Right lobe of liver (tissue), 6 donors: ENCODE results near the gene ZBTB2. TPM values are rescaled to one million over a fixed set of nuclear protein-coding genes. Genes with fewer than 3 reads are reported as not detected.
"Not testable (repeated sequence)": the region's sequence is repeated elsewhere in the genome, so short reads cannot be mapped to it uniquely, and the experiment has no call there.

Experiments used
- ATAC-seq, 4 donors: fragments of 200-7000 bp; cut with Tn5 transposase; one replicate each; pipeline ENCODE4 v1.9.1; 2020; ENCODE audit warnings: mild to moderate bottlenecking in 4 of 4, moderate library complexity in 4 of 4
- DNase-seq, 3 donors: peaks; one replicate each; pipeline ENCODE4 v3.0.0-alpha.2; 2020
- H3K27ac ChIP-seq, 3 donors: fragments of 200-600 bp; one replicate each; pipeline ENCODE4 v1.8.0; 2022
- H3K27me3 ChIP-seq, 2 donors: fragments of 200-600 bp; one replicate each; pipeline ENCODE4 v1.8.0; 2022
- H3K36me3 ChIP-seq, 4 donors: fragments of 200-600 bp; sonication (generic) in 1 of 4; one replicate each; pipeline versions ENCODE4 v1.5.1 to v1.8.0; 2017 to 2022; ENCODE audit warnings: control low read depth in 1 of 4
- H3K4me1 ChIP-seq, 4 donors: fragments of 200-600 bp; sonication (generic) in 1 of 4; one replicate each; pipeline versions ENCODE4 v1.5.1 to v1.8.0; 2017 to 2022; ENCODE audit warnings: control low read depth in 1 of 4
- H3K4me3 ChIP-seq, 3 donors: fragments of 200-600 bp; one replicate each; pipeline ENCODE4 v1.8.0; 2022
- H3K9me3 ChIP-seq, 4 donors: fragments of 200-600 bp; sonication (generic) in 1 of 4; one replicate each; pipeline versions ENCODE4 v1.5.1 to v1.8.0; 2017 to 2022; ENCODE audit warnings: control low read depth in 1 of 4
- CTCF ChIP-seq, 4 donors: fragments of 200-600 bp in 3 of 4; fragments of 450-650 bp in 1 of 4; IDR thresholded peaks; one replicate each; pipeline versions ENCODE4 v1.5.1 to v1.8.0; 2016 to 2022; ENCODE audit warnings: antibody characterized with exemption in 4 of 4, mild to moderate bottlenecking in 2 of 4
- POLR2A ChIP-seq: fragments of 450-650 bp; IDR thresholded peaks from one replicate; pipeline ENCODE4 v1.6.1; 2017; ENCODE audit warnings: antibody characterized with exemption, mild to moderate bottlenecking
- WGBS: methylation state at CpG from one replicate; pipeline ENCODE4 v1.1.6; 2018; ENCODE audit warnings: low coverage, low lambda C conversion rate; ENCODE audit not compliant: insufficient coverage; ENCODE audit errors: missing lambda C conversion rate; 5-methylcytosine and 5-hydroxymethylcytosine counted together
- intact Hi-C, 2 donors: fragments of 100-400 bp; cut with DNase I; formaldehyde crosslinking; loops; one replicate each; pipeline versions ENCODE4 v1.11.2 to v1.14.1; 2022
- total RNA-seq, 6 experiments: library from RNA; depleted of rRNA in 2 of 6; stranded (reverse); fragments of >200 nt in 2 of 6; fragmentation: NEBNext Ultra II Directional in 3 of 6; extraction: Animal tissue kit (Norgen Biotek cat#: 25700) in 3 of 6; gene quantifications; one replicate each; pipeline versions ENCODE4 v1.1.0 to v1.2.4, GENCODE V29; 2016 to 2023
- donor health status: DM: no; HTN: yes; CAD: no.
- donor health status: DM: no; HTN: no; CAD: no.
- donor health status: DM: no; HTN: no; CAD: no.
- donor health status: DM: no; HTN: yes; CAD: no.
- donor health status: DM: no; HTN: yes; CAD: no.

The ZBTB2 gene
- total RNA-seq, 6 experiments from 2014 or later, result 3.2 to 6.0 (median 4.5) TPM

GRCh38 chr6:151388236-151388635 lies 3.1 kb downstream of the ZBTB2 start:
- DNase-seq (no peak), ATAC-seq (no peak)
- H3K27me3 ChIP-seq, result no peaks in the 10 kb centered on the region
- H3K9me3 ChIP-seq, result no peaks in the 10 kb centered on the region
- peaks cover 0 to 21% (median 8%) of the 10 kb centered on the region in 4 donors for H3K4me1 ChIP-seq
- no peak for TF ChIP-seq CTCF (IDR thresholded peaks at IDR 0.05)
- H3K27ac ChIP-seq, result peak overlapping the region in 1 of 3 donors; percentile 96
- intact Hi-C loops, result no loop called here
- 78% methylated on average over 1 of the region's 2 CpGs for WGBS
- H3K4me3 ChIP-seq, result no peak overlapping the region
- H3K36me3 ChIP-seq, result no peaks in the 10 kb centered on the region

GRCh38 chr6:151387175-151387970 lies 4.0 kb downstream of the ZBTB2 start:
- peaks cover 0 to 24% (median 7%) of the 10 kb centered on the region in 4 donors for H3K4me1 ChIP-seq
- no peaks in the 10 kb centered on the region for H3K27me3 ChIP-seq
- intact Hi-C loops, result no loop called here
- H3K9me3 ChIP-seq, result no peaks in the 10 kb centered on the region
- no peak for DNase-seq
- TF ChIP-seq CTCF (IDR thresholded peaks at IDR 0.05) (no peak), POLR2A (no peak)
- 87% methylated on average over 11 of the region's 11 CpGs for WGBS
- ATAC-seq, result no peak
- no peaks in the 10 kb centered on the region for H3K36me3 ChIP-seq
- H3K27ac ChIP-seq, result no peak overlapping the region
- no peak overlapping the region for H3K4me3 ChIP-seq

- WGBS, result 0% methylated on average over 1 of the region's 1 CpG
- H3K27me3 ChIP-seq, result no peaks in the 10 kb centered on the region
- no peak overlapping the region for H3K27ac ChIP-seq
- DNase-seq, result no peak
- H3K4me1 ChIP-seq, result peaks cover 0 to 25% (median 7%) of the 10 kb centered on the region in 4 donors
- H3K4me3 ChIP-seq, result no peak overlapping the region
- intact Hi-C loops, result no loop called here
- TF ChIP-seq POLR2A, result no peak
- no peak for TF ChIP-seq CTCF (IDR thresholded peaks at IDR 0.05)
- H3K36me3 ChIP-seq, result no peaks in the 10 kb centered on the region
- no peaks in the 10 kb centered on the region for H3K9me3 ChIP-seq
- peak in 1 of 4 donors; percentile 39 for ATAC-seq
Measured at GRCh38 chr6:151385177-151385576, 6.2 kb downstream of the ZBTB2 start.

GRCh38 chr6:151384151-151384550 lies 7.2 kb downstream of the ZBTB2 start:
- ATAC-seq (no peak), DNase-seq (no peak)
- Histone ChIP-seq H3K36me3 (no peaks in the 10 kb centered on the region), H3K9me3 (no peaks in the 10 kb centered on the region), H3K27me3 (no peaks in the 10 kb centered on the region), H3K4me1 (peaks cover 0 to 23% (median 7%) of the 10 kb centered on the region in 4 donors), H3K27ac (no peak overlapping the region), H3K4me3 (no peak overlapping the region)
- TF ChIP-seq CTCF (IDR thresholded peaks at IDR 0.05) (no peak), POLR2A (no peak)
- WGBS, result 85% methylated on average over 5 of the region's 5 CpGs
- intact Hi-C loops, result no loop called here

- 39% methylated on average over 9 of the region's 9 CpGs for WGBS
- H3K27ac ChIP-seq, DNase-seq, H3K27me3 ChIP-seq, H3K9me3 ChIP-seq, H3K4me3 ChIP-seq, H3K36me3 ChIP-seq, intact Hi-C loops: not testable (repeated sequence)
- ATAC-seq, result peak in 1 of 4 donors; percentile 46
- H3K4me1 ChIP-seq, result peaks cover 0 to 16% (median 5%) of the 10 kb centered on the region in 4 donors
Measured at GRCh38 chr6:151382631-151383030, 8.7 kb downstream of the ZBTB2 start.
